Activated CD4-positive, alpha-beta T cell treated with anti-CD3 and anti-CD28 coated beads, Interleukin-2, amount 10 ng/mL, durations not matched to agents 24 days and 14 days (primary cell): ENCODE measurements around the gene ACLY. TPM values are rescaled to one million over a fixed set of nuclear protein-coding genes. Genes with fewer than 3 reads are reported as not detected.
A peak's percentile ranks its signal among the peaks of the same experiment; 100 is the strongest.
"Not testable (repeated sequence)": the region's sequence is repeated elsewhere in the genome, so short reads cannot be mapped to it uniquely, and the experiment has no call there.

Experiments
- DNase-seq: peaks from one replicate; pipeline ENCODE4 v3.0.0; 2022
- H3K27ac Mint-ChIP-seq: one replicate; pipeline ENCODE4 v1.8.0; 2022; ENCODE audit warnings: mild to moderate bottlenecking, mixed read lengths
- H3K27me3 Mint-ChIP-seq: one replicate; pipeline ENCODE4 v1.8.0; 2022; ENCODE audit warnings: mixed read lengths
- H3K36me3 Mint-ChIP-seq: one replicate; pipeline ENCODE4 v1.8.0; 2022; ENCODE audit warnings: low read depth, mild to moderate bottlenecking, mixed read lengths
- H3K4me1 Mint-ChIP-seq: one replicate; pipeline ENCODE4 v1.8.0; 2021; ENCODE audit warnings: mixed read lengths
- H3K4me3 Mint-ChIP-seq: one replicate; pipeline ENCODE4 v1.8.0; 2022; ENCODE audit warnings: mild to moderate bottlenecking, moderate library complexity, mixed read lengths
- H3K9me3 Mint-ChIP-seq: one replicate; pipeline ENCODE4 v1.8.0; 2021; ENCODE audit warnings: mixed read lengths
- intact Hi-C: fragments of 100-400 bp; cut with micrococcal nuclease; formaldehyde crosslinking; loops from one replicate; pipeline ENCODE4 v1.15.1; 2023
- total RNA-seq: library from RNA; stranded (reverse); gene quantifications from 2 replicates; pipeline ENCODE4 v1.2.3, GENCODE V29; 2022

Gene ACLY
- total RNA-seq, 1 donor from 2014 or later: 225 TPM

GRCh38 chr17:41894791-41895331 is 23.9 kb downstream of the ACLY start:
- H3K27ac Mint-ChIP-seq: no peak overlapping the region
- peaks cover 64% of the 10 kb centered on the region for H3K36me3 Mint-ChIP-seq
- peaks cover 5% of the 10 kb centered on the region for H3K4me1 Mint-ChIP-seq
- no peaks in the 10 kb centered on the region for H3K9me3 Mint-ChIP-seq
- H3K27me3 Mint-ChIP-seq: no peaks in the 10 kb centered on the region
- H3K4me3 Mint-ChIP-seq: no peak overlapping the region
- no peak for DNase-seq
- intact Hi-C loops: no loop called here

- DNase-seq: no peak
- Mint-ChIP-seq H3K4me1 (peaks cover 5% of the 10 kb centered on the region), H3K36me3 (peaks cover 57% of the 10 kb centered on the region), H3K27ac (no peak overlapping the region), H3K4me3 (no peak overlapping the region), H3K27me3 (no peaks in the 10 kb centered on the region), H3K9me3 (no peaks in the 10 kb centered on the region)
- intact Hi-C loops: no loop called here
These were observed 25.4 kb downstream of the ACLY start for GRCh38 chr17:41893384-41893783.

- peaks cover 55% of the 10 kb centered on the region for H3K36me3 Mint-ChIP-seq
- intact Hi-C loops: no loop called here
- H3K27ac Mint-ChIP-seq: no peak overlapping the region
- H3K9me3 Mint-ChIP-seq: no peaks in the 10 kb centered on the region
- peaks cover 5% of the 10 kb centered on the region for H3K4me1 Mint-ChIP-seq
- H3K27me3 Mint-ChIP-seq: no peaks in the 10 kb centered on the region
- no peak overlapping the region for H3K4me3 Mint-ChIP-seq
- no peak for DNase-seq
These were observed 26.8 kb downstream of the ACLY start for GRCh38 chr17:41892021-41892376.

GRCh38 chr17:41891135-41892020 is 27.4 kb downstream of the ACLY start:
- intact Hi-C loops: no loop called here
- H3K4me1 Mint-ChIP-seq: peaks cover 5% of the 10 kb centered on the region
- no peaks in the 10 kb centered on the region for H3K9me3 Mint-ChIP-seq
- DNase-seq: no peak
- peaks cover 51% of the 10 kb centered on the region for H3K36me3 Mint-ChIP-seq
- H3K27ac Mint-ChIP-seq: no peak overlapping the region
- H3K4me3 Mint-ChIP-seq: no peak overlapping the region
- H3K27me3 Mint-ChIP-seq: no peaks in the 10 kb centered on the region

GRCh38 chr17:41888332-41888965 is 30.3 kb downstream of the ACLY start:
- intact Hi-C loops: no loop called here
- Mint-ChIP-seq H3K27ac (no peak overlapping the region), H3K4me1 (peaks cover 3% of the 10 kb centered on the region), H3K27me3 (no peaks in the 10 kb centered on the region), H3K36me3 (peaks cover 58% of the 10 kb centered on the region), H3K4me3 (no peak overlapping the region), H3K9me3 (no peaks in the 10 kb centered on the region)
- no peak for DNase-seq

GRCh38 chr17:41885733-41886132 is 33.0 kb downstream of the ACLY start:
- no peaks in the 10 kb centered on the region for H3K9me3 Mint-ChIP-seq
- no peaks in the 10 kb centered on the region for H3K27me3 Mint-ChIP-seq
- no peaks in the 10 kb centered on the region for H3K4me1 Mint-ChIP-seq
- H3K36me3 Mint-ChIP-seq: peaks cover 58% of the 10 kb centered on the region
- H3K4me3 Mint-ChIP-seq: no peak overlapping the region
- intact Hi-C loops: loop anchor here (1.0 kb wide), 1 partner anchor 147 kb away; no protein-coding TSS in a partner anchor
- DNase-seq: peak; percentile 62
- no peak overlapping the region for H3K27ac Mint-ChIP-seq

GRCh38 chr17:41882756-41883155 is 36.0 kb downstream of the ACLY start:
- H3K36me3 Mint-ChIP-seq: peaks cover 69% of the 10 kb centered on the region
- intact Hi-C loops: no loop called here
- no peak overlapping the region for H3K27ac Mint-ChIP-seq
- no peak for DNase-seq
- H3K27me3 Mint-ChIP-seq: no peaks in the 10 kb centered on the region
- no peaks in the 10 kb centered on the region for H3K9me3 Mint-ChIP-seq
- no peaks in the 10 kb centered on the region for H3K4me1 Mint-ChIP-seq
- H3K4me3 Mint-ChIP-seq: no peak overlapping the region

- Mint-ChIP-seq H3K4me3 (no peak overlapping the region), H3K36me3 (peaks cover 65% of the 10 kb centered on the region)
- intact Hi-C loops: no loop called here
These were observed 38.6 kb downstream of the ACLY start for GRCh38 chr17:41880130-41880529.

GRCh38 chr17:41874293-41874670 is 44.5 kb downstream of the ACLY start:
- H3K27ac Mint-ChIP-seq, H3K4me3 Mint-ChIP-seq, H3K9me3 Mint-ChIP-seq, H3K27me3 Mint-ChIP-seq, DNase-seq, intact Hi-C loops: not testable (repeated sequence)
- H3K36me3 Mint-ChIP-seq: peaks cover 77% of the 10 kb centered on the region
- H3K4me1 Mint-ChIP-seq: peaks cover 15% of the 10 kb centered on the region

More at GRCh38 chr17:41880130-41880529, 38.6 kb downstream of the ACLY start:
- Mint-ChIP-seq H3K4me1 (no peaks in the 10 kb centered on the region), H3K27me3 (no peaks in the 10 kb centered on the region), H3K27ac (no peak overlapping the region), H3K9me3 (no peaks in the 10 kb centered on the region)
- DNase-seq: no peak

- intact Hi-C loops: no loop called here
- Mint-ChIP-seq H3K27ac (no peak overlapping the region), H3K4me3 (no peak overlapping the region), H3K27me3 (no peaks in the 10 kb centered on the region), H3K9me3 (no peaks in the 10 kb centered on the region), H3K36me3 (peaks cover 80% of the 10 kb centered on the region), H3K4me1 (peaks cover 20% of the 10 kb centered on the region)
- no peak for DNase-seq
These were observed 45.0 kb downstream of the ACLY start for GRCh38 chr17:41873559-41874292.

GRCh38 chr17:41871789-41872188 is 47.0 kb downstream of the ACLY start:
- no peaks in the 10 kb centered on the region for H3K9me3 Mint-ChIP-seq
- H3K36me3 Mint-ChIP-seq: peaks cover 80% of the 10 kb centered on the region
- no peak for DNase-seq
- peak overlapping the region; percentile 45 for H3K27ac Mint-ChIP-seq
- peaks cover 33% of the 10 kb centered on the region for H3K4me1 Mint-ChIP-seq
- H3K4me3 Mint-ChIP-seq: no peak overlapping the region
- H3K27me3 Mint-ChIP-seq: no peaks in the 10 kb centered on the region
- intact Hi-C loops: no loop called here

GRCh38 chr17:41870627-41871026 is 48.1 kb downstream of the ACLY start:
- DNase-seq: no peak
- peak overlapping the region; percentile 81 for H3K27ac Mint-ChIP-seq
- no peak overlapping the region for H3K4me3 Mint-ChIP-seq
- H3K36me3 Mint-ChIP-seq: peaks cover 80% of the 10 kb centered on the region
- H3K9me3 Mint-ChIP-seq: no peaks in the 10 kb centered on the region
- intact Hi-C loops: no loop called here
- peaks cover 36% of the 10 kb centered on the region for H3K4me1 Mint-ChIP-seq
- no peaks in the 10 kb centered on the region for H3K27me3 Mint-ChIP-seq

- Mint-ChIP-seq H3K4me1 (peaks cover 38% of the 10 kb centered on the region), H3K27ac (peak overlapping the region; percentile 94), H3K4me3 (no peak overlapping the region), H3K9me3 (no peaks in the 10 kb centered on the region), H3K27me3 (no peaks in the 10 kb centered on the region), H3K36me3 (peaks cover 82% of the 10 kb centered on the region)
- DNase-seq: no peak
- intact Hi-C loops: no loop called here
These were observed 48.7 kb downstream of the ACLY start for GRCh38 chr17:41870097-41870496.

- peaks cover 77% of the 10 kb centered on the region for H3K36me3 Mint-ChIP-seq
- H3K9me3 Mint-ChIP-seq: no peaks in the 10 kb centered on the region
- H3K27ac Mint-ChIP-seq: peak overlapping the region; percentile 94
- intact Hi-C loops: no loop called here
- no peaks in the 10 kb centered on the region for H3K27me3 Mint-ChIP-seq
- H3K4me1 Mint-ChIP-seq: peaks cover 38% of the 10 kb centered on the region
- no peak for DNase-seq
- H3K4me3 Mint-ChIP-seq: peak overlapping the region; percentile 59
These were observed 49.3 kb downstream of the ACLY start for GRCh38 chr17:41869426-41869825.
